GM21717 (cell line): ENCODE measurements around the gene OR52K2.
"Not testable (repeated sequence)": the region's sequence is repeated elsewhere in the genome, so short reads cannot be mapped to it uniquely, and the experiment has no call there.

Experiments used
- ATAC-seq: cut with Tn5 transposase; IDR thresholded peaks from one replicate; pipeline ENCODE4 v1.9.1; 2021; ENCODE audit warnings: mild to moderate bottlenecking, moderate library complexity; ENCODE audit not compliant: unreplicated experiment

OR52K2 gene

DNA sequence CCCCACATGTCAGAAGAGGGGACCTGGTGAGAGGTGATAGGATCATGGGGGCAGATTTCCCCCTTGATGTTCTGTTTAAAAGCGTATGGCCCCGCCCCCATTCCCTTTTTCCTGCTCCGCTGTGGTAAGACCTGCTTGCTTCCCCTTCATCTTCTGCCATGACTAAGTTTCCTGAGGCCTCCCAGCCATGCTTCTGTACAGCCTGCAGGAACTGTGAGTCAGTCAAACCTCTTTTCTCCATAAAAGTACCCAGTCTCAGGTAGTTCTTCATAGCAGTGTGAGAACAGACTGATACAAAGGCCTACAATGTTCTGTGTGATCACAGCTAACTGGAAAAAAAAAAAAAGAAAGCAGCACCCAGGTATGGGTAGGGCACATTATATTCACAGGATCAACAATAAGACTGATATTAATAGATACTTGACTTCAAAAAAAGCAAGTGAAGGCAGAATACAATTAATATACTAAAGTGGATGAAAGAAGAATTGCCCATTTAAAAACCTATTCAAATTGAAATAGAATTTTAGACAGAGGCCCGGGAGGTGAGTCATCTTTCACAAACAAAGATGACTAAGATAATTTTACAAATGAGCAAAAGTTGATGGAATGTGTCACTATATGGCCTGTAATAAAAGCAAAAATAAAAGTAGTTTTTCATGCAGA lies 31.6 kb downstream of the OR52K2 start:
- ATAC-seq = no peak

DNA sequence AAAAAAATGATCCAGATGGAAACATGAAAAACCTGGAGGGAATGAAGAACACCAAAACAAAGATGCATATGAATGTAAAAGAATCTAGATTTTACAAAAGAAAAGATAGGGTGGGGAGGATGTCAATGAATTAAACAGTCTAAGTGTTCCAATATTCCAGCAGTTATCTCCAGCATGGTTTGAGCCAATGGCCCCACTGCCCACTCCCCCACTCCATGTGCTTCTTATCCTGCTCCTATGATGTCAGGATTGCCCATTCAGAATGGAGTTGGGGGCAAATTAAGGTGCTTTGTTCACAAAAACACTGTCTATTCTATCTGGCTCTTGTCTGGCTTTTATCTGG lies 32.1 kb downstream of the OR52K2 start:
- no peak for ATAC-seq

GRCh38 chr11:4482445-4482844 lies 33.4 kb downstream of the OR52K2 start, which contains the start of gene OR52K1:
OR52K1 (plus strand) TSS chr11:4482646; CDS start chr11:4488901, 6,255 bp downstream.
- no peak for ATAC-seq

DNA sequence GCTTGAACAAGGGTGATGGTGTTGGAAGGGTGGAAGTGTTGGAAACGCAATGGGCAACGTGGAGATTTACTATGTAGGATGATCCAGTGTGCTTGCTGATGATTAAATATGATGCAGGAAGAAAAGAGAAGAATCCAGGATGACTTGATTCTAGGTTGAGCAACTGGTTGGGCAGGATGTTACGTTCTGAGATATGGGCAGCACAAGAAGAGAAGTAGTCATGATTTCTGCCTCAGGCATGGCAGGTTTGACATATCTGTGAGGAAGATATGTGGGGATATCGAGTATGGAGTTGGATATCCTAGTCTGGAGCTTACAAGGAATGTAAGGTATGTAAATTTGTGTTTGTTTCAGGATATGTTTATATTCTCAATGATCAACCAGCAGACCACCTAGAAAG lies 35.2 kb downstream of the OR52K2 start:
- no peak for ATAC-seq

DNA sequence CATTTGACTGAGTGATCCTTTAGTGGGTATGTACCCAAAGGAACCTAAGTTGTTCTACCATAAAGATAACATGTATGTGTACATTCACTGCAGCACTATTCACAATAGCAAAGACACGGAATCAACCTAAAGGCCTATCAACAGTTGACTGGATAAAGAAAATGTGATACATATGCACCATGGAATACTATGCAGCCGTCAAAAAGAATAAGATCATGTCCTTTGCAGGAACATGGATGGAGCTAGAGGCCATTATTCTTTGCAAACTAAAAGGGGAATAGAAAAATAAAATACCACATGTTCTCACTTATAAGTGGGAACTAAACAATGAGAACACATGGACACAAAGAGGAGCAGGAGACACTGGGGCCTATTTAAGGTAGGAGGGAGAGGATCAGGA lies 42.3 kb downstream of the OR52K2 start:
- not testable (repeated sequence) for ATAC-seq

GRCh38 chr11:4491878-4492606 lies 42.9 kb downstream of the OR52K2 start:
- ATAC-seq = no peak

- no peak for ATAC-seq
Observed at GRCh38 chr11:4493480-4493818, 44.4 kb downstream of the OR52K2 start.

- ATAC-seq = no peak
Observed at GRCh38 chr11:4495487-4495886, 46.4 kb downstream of the OR52K2 start.

DNA sequence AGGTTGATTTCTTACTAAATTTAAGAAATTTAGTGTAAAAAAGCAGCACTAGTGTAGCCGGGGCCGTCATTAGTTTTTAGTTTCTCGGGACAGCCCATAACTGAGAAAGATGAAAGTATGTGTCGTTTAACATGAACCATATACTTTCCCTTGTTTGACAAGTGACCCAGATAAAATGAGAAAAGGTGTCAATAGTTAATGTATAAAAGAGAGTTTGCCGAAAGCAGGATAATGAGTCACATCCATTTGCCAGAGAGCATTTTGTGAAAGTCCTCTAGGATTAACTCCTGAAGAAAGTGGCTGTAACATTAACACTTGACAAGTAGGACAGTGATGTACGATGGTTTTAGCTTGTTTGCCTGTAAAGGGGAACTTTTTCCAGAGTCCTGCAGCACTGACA lies 46.9 kb downstream of the OR52K2 start:
- ATAC-seq = no peak

DNA sequence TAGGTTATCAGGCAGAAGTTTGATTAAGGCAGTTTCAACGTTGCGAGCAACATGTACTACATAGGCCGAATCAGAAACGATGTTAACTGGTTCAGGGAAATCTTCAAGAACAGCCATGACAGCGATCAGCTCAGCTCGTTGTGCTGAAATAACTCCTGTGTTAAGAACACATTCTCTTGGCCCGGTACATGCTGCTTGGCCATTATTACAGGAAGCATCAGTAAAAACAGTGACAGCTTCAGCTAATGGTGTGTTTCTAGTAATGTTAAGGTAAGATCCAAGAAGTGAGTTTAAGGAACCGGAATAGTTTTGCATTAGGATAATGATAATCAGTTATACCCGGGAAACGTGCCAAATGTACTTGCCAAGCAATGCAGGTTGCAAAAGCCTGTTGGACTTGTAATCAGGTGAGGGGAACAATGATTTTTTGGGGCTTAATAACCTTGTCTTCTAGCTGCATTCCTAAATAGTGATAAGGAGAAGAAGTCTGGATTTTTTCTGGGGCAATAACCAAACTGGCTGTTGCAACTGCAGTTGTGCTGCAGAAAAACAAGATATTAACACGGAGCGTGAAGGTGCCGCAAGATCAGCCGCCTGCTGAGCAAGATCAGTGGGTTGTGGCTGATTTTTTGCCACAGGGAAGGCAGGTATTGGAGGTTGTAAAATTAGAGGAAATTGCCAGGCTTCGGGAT lies 47.6 kb downstream of the OR52K2 start:
- ATAC-seq = no peak
